Iris pigment epithelial cell (primary cell): ENCODE results near the gene HAS3.
"Not testable (repeated sequence)": the region's sequence is repeated elsewhere in the genome, so short reads cannot be mapped to it uniquely, and the experiment has no call there.

ENCODE experiments used
- DNase-seq: peaks from one replicate; pipeline ENCODE4 v3.0.0-alpha.2; 2011; ENCODE audit warnings: low read depth

Gene HAS3

GRCh38 chr16:69149621-69150020, 44.2 kb downstream of the HAS3 start:
- not testable (repeated sequence) for DNase-seq

DNA sequence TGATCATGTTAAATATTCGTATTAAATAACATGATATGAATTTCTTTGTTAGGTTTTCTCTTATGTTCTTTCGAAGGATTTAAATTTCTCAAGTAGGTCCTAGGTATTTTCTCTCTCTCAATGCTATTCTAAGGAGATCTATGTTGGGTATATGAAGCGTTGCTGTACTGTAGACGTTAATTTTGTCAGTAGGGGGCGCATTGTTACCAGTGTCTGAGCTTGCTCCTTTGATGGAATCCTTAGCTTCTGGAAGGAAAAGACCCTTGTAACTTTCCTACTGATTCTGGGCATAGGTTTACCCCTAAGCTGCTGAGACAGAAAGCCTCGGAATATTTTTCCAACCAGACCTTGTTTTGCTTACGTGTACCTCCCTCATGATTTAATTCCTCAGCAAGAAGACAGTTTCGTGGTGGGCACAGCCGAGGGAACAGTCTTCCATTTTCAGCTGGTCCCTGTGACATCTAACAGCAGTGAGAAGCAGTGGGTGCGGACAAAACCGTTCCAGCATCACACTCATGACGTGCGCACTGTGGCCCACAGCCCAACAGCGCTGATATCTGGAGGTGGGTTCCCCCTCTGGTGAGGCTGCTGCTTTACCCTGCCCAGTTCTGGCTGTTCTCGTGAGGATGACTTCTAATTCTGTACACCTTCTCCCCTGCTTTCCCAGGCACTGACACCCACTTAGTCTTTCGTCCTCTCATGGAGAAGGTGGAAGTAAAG, 44.9 kb downstream of the HAS3 start:
- DNase-seq: peak; percentile 77

GRCh38 chr16:69157196-69157595, 51.7 kb downstream of the HAS3 start:
- DNase-seq: no peak

DNA sequence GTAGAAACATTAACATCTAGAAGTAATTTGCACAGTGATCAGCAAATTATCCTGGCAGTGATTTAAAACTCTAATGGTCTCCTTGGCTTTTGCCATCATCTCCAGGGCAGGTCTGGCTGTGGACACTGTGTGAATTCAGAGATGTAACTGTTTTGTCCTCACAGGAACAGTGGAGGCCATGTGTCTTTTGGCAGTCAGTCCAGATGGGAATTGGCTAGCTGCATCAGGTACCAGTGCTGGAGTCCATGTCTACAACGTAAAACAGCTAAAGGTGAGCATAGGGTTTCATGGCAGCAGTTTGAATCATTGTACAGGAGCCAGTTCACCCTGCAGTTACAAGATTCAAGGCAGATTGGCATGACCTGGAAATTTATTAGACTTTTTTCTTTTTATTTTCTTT, 54.7 kb downstream of the HAS3 start:
- DNase-seq: no peak

DNA sequence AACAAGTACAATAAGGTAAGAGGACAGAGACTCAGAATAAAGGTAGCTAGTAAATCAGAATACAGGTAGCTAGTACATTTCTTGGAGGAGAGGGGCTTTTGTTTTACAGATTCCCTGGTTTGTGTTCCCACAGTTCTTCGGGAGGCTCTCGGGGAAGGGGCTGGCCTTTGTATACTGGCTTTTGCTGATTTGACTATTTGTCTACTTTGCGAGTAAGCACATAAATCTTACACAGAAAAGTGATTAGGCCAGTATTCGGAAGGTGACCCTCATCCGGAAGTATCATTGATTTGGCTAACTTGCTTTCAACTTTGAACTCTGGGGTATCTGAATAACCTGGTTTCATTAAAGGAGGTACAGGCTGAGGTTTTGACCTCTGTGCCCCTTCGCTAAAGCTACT, 60.1 kb downstream of the HAS3 start:
- no peak for DNase-seq

DNA sequence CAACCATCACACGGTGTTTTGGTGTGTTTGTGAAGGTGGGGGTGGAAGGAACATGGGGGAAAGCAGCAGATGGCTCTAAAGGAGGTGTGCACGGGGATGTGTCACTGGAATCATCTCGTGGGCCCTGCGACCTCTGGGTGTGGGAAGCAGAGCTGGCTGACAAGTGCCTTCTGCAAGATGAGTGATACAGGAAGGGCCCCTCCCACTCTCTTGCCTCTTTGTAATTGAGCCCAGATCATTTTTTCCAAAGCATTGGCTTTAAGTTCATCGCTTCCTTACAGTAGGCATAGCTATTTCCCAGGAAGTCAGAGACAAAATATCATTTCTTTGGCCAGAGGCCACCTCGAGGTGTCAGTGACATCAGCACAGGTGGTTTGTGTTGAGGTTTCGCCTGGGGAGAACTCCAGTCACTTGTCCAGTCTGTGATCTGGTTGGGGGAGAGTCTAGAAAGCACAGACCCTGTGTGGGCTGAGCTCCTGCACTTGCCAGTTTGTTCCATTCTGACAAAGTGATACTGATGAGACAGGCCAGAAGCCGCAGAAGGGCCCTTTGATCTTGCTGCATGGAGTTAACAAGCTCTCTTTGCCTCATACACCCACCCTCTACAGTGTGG, 60.9 kb downstream of the HAS3 start:
- DNase-seq: peak; percentile 46

- peak; percentile 37 for DNase-seq
These were observed 61.8 kb downstream of the HAS3 start for GRCh38 chr16:69166946-69167930.
